Measurements from ENCODE around the gene GRIA3. TPM values are rescaled to one million over a fixed set of nuclear protein-coding genes. Genes with fewer than 3 reads are reported as not detected.

Gene GRIA3
- total RNA-seq, 1 experiment from 2014 or later, result not detected

GRCh38 chrX:123274796-123275195 is 90.7 kb downstream of the GRIA3 start:
- Histone ChIP-seq H3K36me3 (ENCODE audit: low read depth, low read length) (no peaks in the 10 kb centered on the region), H3K27ac (ENCODE audit: low read length) (no peak overlapping the region), H3K9ac (ENCODE audit: low read length) (no peak overlapping the region), H4K20me1 (ENCODE audit: low read length) (no peaks in the 10 kb centered on the region), H2AFZ (ENCODE audit: low read length) (no peak overlapping the region), H3K79me2 (ENCODE audit: low read length) (no peaks in the 10 kb centered on the region), H3K4me3 (ENCODE audit: low read length) (no peak overlapping the region), H3K9me2 (replicated peaks; ENCODE audit: low read length) (no peaks in the 10 kb centered on the region), H3K27me3 (ENCODE audit: low read length) (no peaks in the 10 kb centered on the region), H3K4me2 (ENCODE audit: low read length) (no peak overlapping the region), H3K4me1 (ENCODE audit: insufficient read depth, low read length) (no peaks in the 10 kb centered on the region), H3K9me3 (ENCODE audit: low read length) (no peaks in the 10 kb centered on the region), H3F3A (ENCODE audit: low read length, unreplicated experiment) (no peaks in the 10 kb centered on the region)
- DNase-seq, result peak; percentile 3
- intact Hi-C loops (cut with micrococcal nuclease), result no loop called here
- ChIA-PET CTCF (no interaction called here), POLR2A (ENCODE audit: unreplicated experiment) (no interaction called here)
- no peak for TF ChIP-seq EZH2 (IDR thresholded peaks at IDR 0.05; ENCODE audit: low read length, unreplicated experiment)
- TF ChIP-seq CTCF (conservative IDR thresholded peaks at IDR 0.05; ENCODE audit: low read depth, low read length), result no peak
- no peak for TF ChIP-seq EZH2phosphoT487 (IDR thresholded peaks at IDR 0.05; ENCODE audit: borderline replicate concordance, low read length)
- peak; percentile 38; the same call in 1 of the 2 replicates for ATAC-seq
- no TSS peak for BruUV-seq (replicated peaks)

GRCh38 chrX:123277347-123277746 is 93.3 kb downstream of the GRIA3 start:
- H3F3A ChIP-seq (ENCODE audit: low read length, unreplicated experiment), result no peaks in the 10 kb centered on the region
- no peaks in the 10 kb centered on the region for H4K20me1 ChIP-seq (ENCODE audit: low read length)
- ChIA-PET CTCF (no interaction called here), POLR2A (ENCODE audit: unreplicated experiment) (no interaction called here)
- no peaks in the 10 kb centered on the region for H3K27me3 ChIP-seq (ENCODE audit: low read length)
- H3K4me1 ChIP-seq (ENCODE audit: insufficient read depth, low read length), result no peaks in the 10 kb centered on the region
- H3K36me3 ChIP-seq (ENCODE audit: low read depth, low read length), result no peaks in the 10 kb centered on the region
- DNase-seq (no peak), ATAC-seq (no peak)
- no peak overlapping the region for H3K4me3 ChIP-seq (ENCODE audit: low read length)
- H3K9ac ChIP-seq (ENCODE audit: low read length), result no peak overlapping the region
- H3K27ac ChIP-seq (ENCODE audit: low read length), result no peak overlapping the region
- no peaks in the 10 kb centered on the region for H3K9me3 ChIP-seq (ENCODE audit: low read length)
- BruUV-seq (replicated peaks), result no TSS peak
- H3K79me2 ChIP-seq (ENCODE audit: low read length), result no peaks in the 10 kb centered on the region
- H2AFZ ChIP-seq (ENCODE audit: low read length), result no peak overlapping the region
- TF ChIP-seq EZH2 (IDR thresholded peaks at IDR 0.05; ENCODE audit: low read length, unreplicated experiment) (no peak), CTCF (conservative IDR thresholded peaks at IDR 0.05; ENCODE audit: low read depth, low read length) (no peak), EZH2phosphoT487 (IDR thresholded peaks at IDR 0.05; ENCODE audit: borderline replicate concordance, low read length) (no peak)
- intact Hi-C loops (cut with micrococcal nuclease), result no loop called here
- H3K4me2 ChIP-seq (ENCODE audit: low read length), result no peak overlapping the region
- no peaks in the 10 kb centered on the region for H3K9me2 ChIP-seq (replicated peaks; ENCODE audit: low read length)

- H2AFZ ChIP-seq (ENCODE audit: low read length), result no peak overlapping the region
Measured at GRCh38 chrX:123277821-123278220, 93.7 kb downstream of the GRIA3 start.

More at GRCh38 chrX:123277821-123278220, 93.7 kb downstream of the GRIA3 start:
- ATAC-seq (no peak), DNase-seq (no peak)
- no peaks in the 10 kb centered on the region for H3K4me1 ChIP-seq (ENCODE audit: insufficient read depth, low read length)
- intact Hi-C loops (cut with micrococcal nuclease), result loop anchor here (2.0 kb wide), 1 partner anchor 145 kb away; no protein-coding TSS in a partner anchor
- no peak overlapping the region for H3K4me3 ChIP-seq (ENCODE audit: low read length)
- no peaks in the 10 kb centered on the region for H3K9me3 ChIP-seq (ENCODE audit: low read length)
- BruUV-seq (replicated peaks), result no TSS peak
- no peaks in the 10 kb centered on the region for H3F3A ChIP-seq (ENCODE audit: low read length, unreplicated experiment)
- no peaks in the 10 kb centered on the region for H3K79me2 ChIP-seq (ENCODE audit: low read length)
- POLR2A ChIA-PET (ENCODE audit: unreplicated experiment), result no interaction called here
- CTCF ChIA-PET, result no interaction called here
- no peaks in the 10 kb centered on the region for H3K9me2 ChIP-seq (replicated peaks; ENCODE audit: low read length)
- H4K20me1 ChIP-seq (ENCODE audit: low read length), result no peaks in the 10 kb centered on the region
- H3K36me3 ChIP-seq (ENCODE audit: low read depth, low read length), result no peaks in the 10 kb centered on the region
- H3K27me3 ChIP-seq (ENCODE audit: low read length), result no peaks in the 10 kb centered on the region
- H3K4me2 ChIP-seq (ENCODE audit: low read length), result no peak overlapping the region
- no peak overlapping the region for H3K9ac ChIP-seq (ENCODE audit: low read length)
- TF ChIP-seq EZH2phosphoT487 (IDR thresholded peaks at IDR 0.05; ENCODE audit: borderline replicate concordance, low read length) (no peak), EZH2 (IDR thresholded peaks at IDR 0.05; ENCODE audit: low read length, unreplicated experiment) (no peak), CTCF (conservative IDR thresholded peaks at IDR 0.05; ENCODE audit: low read depth, low read length) (no peak)
- no peak overlapping the region for H3K27ac ChIP-seq (ENCODE audit: low read length)
